Transverse colon (tissue), 4 donors: ENCODE data around the gene HRAS.

Source experiments
- EP300 ChIP-seq: sonication (generic); formaldehyde crosslinking; IDR thresholded peaks from one replicate; pipeline ENCODE4 v1.6.1; 2017; ENCODE audit warnings: antibody characterized with exemption, low read depth
- POLR2AphosphoS5 ChIP-seq, 3 donors: sonication (generic); formaldehyde crosslinking; IDR thresholded peaks; one replicate each; pipeline ENCODE4 v1.6.1; 2016; ENCODE audit warnings: antibody characterized with exemption in 3 of 3
- TF ChIP-seq, protein P1 (sequence below), 5 experiments: fragments of 200-600 bp in 3 of 5; fragments of 450-650 bp in 2 of 5; sonication (generic) in 3 of 5; IDR thresholded peaks; 1 replicate in 2 of 5; 2 replicates in 3 of 5; pipeline ENCODE4 v1.5.1; 2016 to 2017; ENCODE audit warnings: antibody characterized with exemption in 5 of 5, inconsistent platforms in 3 of 5, mild to moderate bottlenecking in 2 of 5, moderate library complexity in 1 of 5

DNA sequence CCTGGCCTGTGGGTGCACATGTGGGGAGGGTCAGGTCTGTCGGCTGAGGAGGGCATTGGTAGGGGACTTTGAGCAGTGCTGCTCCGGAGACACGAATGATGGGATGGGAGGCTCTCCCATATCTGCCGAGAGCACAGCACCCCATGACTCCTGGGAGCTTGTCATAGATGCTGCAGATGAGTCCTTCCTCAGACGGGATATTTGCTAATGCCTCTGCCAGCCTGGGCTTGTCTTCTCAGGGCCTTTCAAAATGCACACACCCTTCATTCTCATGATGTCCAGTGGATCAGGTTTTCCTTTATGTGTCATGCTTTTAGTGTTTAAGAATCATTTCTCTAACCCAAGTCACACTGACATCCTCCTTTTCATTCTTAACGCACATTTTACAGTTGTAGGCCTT lies 20.2 kb downstream of the HRAS start:
- TF ChIP-seq, protein P1, sequence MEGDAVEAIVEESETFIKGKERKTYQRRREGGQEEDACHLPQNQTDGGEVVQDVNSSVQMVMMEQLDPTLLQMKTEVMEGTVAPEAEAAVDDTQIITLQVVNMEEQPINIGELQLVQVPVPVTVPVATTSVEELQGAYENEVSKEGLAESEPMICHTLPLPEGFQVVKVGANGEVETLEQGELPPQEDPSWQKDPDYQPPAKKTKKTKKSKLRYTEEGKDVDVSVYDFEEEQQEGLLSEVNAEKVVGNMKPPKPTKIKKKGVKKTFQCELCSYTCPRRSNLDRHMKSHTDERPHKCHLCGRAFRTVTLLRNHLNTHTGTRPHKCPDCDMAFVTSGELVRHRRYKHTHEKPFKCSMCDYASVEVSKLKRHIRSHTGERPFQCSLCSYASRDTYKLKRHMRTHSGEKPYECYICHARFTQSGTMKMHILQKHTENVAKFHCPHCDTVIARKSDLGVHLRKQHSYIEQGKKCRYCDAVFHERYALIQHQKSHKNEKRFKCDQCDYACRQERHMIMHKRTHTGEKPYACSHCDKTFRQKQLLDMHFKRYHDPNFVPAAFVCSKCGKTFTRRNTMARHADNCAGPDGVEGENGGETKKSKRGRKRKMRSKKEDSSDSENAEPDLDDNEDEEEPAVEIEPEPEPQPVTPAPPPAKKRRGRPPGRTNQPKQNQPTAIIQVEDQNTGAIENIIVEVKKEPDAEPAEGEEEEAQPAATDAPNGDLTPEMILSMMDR (IDR thresholded peaks at IDR 0.05): no peak
- TF ChIP-seq EP300 (no peak), POLR2AphosphoS5 (IDR thresholded peaks at IDR 0.05) (no peak)
